Measurements from ENCODE around the gene ZNHIT3.

GRCh38 chr17:36464765-36465088 is 21.8 kb upstream of the ZNHIT3 start:
- TF ChIP-seq POLR2A (IDR thresholded peaks at IDR 0.05) (no peak), CTCF (IDR thresholded peaks at IDR 0.05) (no peak), POLR2AphosphoS5 (IDR thresholded peaks at IDR 0.05) (no peak), EP300 (IDR thresholded peaks at IDR 0.05) (no peak)
